Muscle of arm (tissue), 12 donors: ENCODE data around the gene HOXA5. TPM values are rescaled to one million over a fixed set of nuclear protein-coding genes. Genes with fewer than 3 reads are reported as not detected.

Experiments
- DNase-seq: peaks from one replicate; pipeline ENCODE4 v3.0.0-alpha.2; 2013
- polyA plus RNA-seq, 12 donors: library from polyadenylated mRNA; unstranded; fragments of 120-200 nt; gene quantifications; one replicate each; pipeline ENCODE4 v1.2.1, GENCODE V29; 2013; ENCODE audit not compliant: insufficient read length in 12 of 12

HOXA5 gene
- polyA plus RNA-seq, 12 donors: 11.3 to 35.3 (median 17.6) TPM; not detected in 1

- no peak for DNase-seq
Measured at GRCh38 chr7:27172315-27172774, 28.9 kb upstream of the HOXA5 start.

DNA sequence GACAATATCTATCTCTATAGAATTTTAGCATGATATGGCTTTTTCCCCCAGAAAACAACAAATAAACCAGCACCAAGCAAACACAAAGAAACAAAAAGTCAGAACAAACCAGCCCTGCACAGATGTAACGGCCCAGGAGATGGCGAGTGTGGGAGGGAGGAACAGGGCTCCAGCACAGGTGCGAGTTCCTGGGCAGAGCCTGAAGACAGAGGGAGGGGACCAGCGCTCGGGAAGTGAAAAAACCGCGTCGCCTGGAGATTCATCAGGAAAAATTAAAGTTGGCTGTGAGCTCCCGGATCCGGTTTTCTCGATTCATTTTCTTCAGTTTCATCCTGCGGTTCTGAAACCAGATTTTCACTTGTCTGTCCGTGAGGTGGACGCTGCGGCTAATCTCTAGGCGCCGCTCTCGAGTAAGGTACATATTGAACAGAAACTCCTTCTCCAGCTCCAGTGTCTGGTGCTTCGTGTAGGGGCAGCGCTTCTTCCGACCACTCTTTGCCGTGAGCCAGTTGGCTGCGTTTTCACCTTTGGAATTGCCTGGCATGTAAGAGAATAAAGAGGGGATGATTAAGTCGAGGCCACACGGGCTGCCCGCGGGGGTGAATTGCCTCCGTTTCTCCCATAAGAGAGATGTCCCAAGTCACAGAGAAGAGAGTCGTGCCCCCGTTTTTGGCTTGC, 28.3 kb upstream of the HOXA5 start:
- DNase-seq: no peak

- DNase-seq: no peak
Measured at GRCh38 chr7:27171325-27171636, 27.8 kb upstream of the HOXA5 start.

- no peak for DNase-seq
Measured at GRCh38 chr7:27170426-27171324, 27.2 kb upstream of the HOXA5 start.

GRCh38 chr7:27169658-27170425, 26.4 kb upstream of the HOXA5 start:
- DNase-seq: no peak

DNA sequence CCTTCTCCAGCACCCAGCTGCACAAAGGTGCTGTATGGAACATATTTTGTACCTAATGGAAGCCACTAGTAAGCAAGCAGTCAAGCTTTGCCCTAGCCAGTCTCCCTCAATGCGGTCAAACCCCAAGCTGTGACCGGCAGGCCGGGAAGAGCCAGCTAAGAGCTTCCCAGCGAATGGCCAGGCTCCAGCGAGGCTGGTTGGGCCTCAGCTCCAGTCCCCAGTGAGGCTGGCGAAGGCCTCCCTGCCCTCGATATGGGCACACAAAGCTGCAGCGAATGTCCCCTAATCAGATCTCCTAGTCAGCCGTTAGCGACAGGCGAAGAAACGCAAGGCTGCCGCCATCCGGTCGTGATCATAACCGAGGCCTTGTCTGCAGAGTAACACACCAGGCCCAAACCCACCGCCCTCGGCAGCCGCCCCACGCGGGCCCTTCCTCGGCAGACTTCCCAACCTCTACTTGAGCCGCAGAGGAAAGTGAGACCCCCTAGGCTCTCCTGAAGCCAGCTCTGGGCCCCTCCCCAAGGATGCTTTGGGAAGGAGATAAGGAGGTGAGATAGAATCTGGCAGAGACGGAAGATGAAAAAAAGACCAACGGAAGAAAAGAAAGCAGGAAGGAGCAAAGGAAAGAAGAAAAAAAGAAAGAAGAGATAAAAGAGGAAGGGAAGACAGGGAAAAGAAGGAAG, 24.9 kb upstream of the HOXA5 start:
- DNase-seq: no peak

- no peak for DNase-seq
Measured at GRCh38 chr7:27167916-27168264, 24.4 kb upstream of the HOXA5 start.

GRCh38 chr7:27166531-27167505, 23.3 kb upstream of the HOXA5 start:
- DNase-seq: peak; percentile 51

DNA sequence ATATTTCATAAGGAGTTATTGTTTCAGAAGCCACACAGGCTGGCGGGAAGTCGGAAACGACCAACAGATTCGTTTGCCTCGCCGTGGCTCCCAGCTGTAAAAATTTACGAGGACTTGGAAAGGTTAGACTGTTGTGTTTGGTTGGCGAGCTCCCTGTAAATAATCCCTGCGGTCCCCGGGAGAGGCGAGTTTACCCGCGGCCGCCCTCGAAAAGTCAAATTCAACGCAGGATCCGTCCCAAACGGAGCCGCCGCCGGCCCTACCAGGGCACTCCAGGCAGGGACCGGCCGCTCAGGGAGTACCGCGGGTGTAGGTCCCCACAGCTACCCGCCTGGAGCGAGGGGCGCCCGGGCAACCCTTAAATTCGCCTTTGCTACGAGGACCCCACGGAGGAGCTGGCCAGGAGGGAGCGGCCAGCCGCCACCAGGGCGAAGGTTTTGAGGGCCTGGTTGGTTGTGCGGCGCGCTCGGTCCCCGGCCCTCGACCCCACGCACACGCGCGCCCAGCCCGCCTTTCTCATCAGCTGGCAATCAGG, 22.6 kb upstream of the HOXA5 start:
- peak; percentile 74 for DNase-seq

DNA sequence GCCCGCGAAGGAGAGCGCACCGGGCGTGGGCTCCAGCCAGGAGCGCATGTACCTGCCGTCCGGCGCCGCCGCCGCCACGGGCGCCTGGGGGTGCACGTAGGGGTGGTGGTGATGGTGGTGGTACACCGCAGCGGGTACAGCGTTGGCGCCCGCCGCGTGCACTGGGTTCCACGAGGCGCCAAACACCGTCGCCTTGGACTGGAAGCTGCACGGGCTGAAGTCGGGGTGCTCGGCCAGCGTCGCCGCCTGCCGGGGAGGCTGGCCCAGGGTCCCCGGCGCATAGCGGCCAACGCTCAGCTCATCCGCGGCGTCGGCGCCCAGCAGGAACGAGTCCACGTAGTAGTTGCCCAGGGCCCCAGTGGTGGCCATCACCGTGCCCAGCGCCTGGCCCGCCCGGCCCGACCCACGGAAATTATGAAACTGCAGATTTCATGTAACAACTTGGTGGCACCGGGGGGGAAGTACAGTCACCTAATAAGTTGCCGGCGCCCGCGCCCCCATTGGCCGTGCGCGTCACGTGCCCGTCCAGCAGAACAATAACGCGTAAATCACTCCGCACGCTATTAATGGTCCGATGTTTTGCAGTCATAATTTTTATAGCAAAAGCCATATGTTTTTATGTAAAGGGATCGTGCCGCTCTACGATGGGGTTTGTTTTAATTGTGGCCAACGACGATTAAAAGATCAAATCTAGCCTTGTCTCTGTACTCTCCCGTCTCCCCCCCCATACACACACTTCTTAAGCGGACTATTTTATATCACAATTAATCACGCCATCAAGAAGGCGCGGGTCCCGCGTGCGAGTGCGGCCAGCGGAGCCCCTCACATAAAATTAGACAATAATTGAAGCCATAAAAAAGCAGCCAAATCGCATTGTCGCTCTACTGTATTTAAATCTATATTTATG, 21.9 kb upstream of the HOXA5 start, which contains the start of gene HOXA9:
HOXA9 (minus strand) TSS at position 449 of the 907 bp plus-strand sequence; CDS start at position 369, 80 bp downstream.
- peak; percentile 93 for DNase-seq

GRCh38 chr7:27164367-27165088, 21.0 kb upstream of the HOXA5 start:
- DNase-seq: no peak

GRCh38 chr7:27164045-27164366, 20.5 kb upstream of the HOXA5 start:
- no peak for DNase-seq

DNA sequence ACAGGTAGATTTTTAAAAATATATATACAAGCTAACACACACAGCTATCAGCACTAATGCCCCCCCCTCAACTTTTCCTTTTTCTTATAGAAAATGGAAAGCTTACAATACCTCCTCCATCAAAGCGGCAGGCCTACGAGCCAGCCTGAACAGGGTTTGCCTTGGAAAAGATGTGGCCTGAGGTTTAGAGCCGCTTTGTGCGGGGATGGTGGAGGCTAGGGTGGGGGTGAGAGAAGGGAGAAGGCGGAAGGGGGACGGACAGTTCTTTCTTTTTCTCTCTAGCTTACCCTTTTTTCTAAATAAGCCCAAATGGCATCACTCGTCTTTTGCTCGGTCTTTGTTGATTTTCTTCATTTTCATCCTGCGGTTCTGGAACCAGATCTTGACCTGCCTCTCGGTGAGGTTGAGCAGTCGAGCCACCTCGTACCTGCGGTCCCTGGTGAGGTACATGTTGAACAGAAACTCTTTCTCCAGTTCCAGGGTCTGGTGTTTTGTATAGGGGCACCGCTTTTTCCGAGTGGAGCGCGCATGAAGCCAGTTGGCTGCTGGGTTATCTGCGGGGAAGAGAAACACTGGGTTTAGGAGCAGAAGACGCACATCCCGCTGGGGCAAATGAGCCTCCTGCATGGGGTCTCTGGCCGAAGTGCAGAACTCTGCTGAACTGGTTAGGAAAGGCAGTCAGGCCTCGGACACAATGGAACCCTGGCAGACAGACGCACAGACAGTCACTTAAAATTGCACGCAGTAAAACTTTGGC, 20.0 kb upstream of the HOXA5 start:
- no peak for DNase-seq

GRCh38 chr7:27162561-27163287, 19.2 kb upstream of the HOXA5 start:
- peak; percentile 34 for DNase-seq

DNA sequence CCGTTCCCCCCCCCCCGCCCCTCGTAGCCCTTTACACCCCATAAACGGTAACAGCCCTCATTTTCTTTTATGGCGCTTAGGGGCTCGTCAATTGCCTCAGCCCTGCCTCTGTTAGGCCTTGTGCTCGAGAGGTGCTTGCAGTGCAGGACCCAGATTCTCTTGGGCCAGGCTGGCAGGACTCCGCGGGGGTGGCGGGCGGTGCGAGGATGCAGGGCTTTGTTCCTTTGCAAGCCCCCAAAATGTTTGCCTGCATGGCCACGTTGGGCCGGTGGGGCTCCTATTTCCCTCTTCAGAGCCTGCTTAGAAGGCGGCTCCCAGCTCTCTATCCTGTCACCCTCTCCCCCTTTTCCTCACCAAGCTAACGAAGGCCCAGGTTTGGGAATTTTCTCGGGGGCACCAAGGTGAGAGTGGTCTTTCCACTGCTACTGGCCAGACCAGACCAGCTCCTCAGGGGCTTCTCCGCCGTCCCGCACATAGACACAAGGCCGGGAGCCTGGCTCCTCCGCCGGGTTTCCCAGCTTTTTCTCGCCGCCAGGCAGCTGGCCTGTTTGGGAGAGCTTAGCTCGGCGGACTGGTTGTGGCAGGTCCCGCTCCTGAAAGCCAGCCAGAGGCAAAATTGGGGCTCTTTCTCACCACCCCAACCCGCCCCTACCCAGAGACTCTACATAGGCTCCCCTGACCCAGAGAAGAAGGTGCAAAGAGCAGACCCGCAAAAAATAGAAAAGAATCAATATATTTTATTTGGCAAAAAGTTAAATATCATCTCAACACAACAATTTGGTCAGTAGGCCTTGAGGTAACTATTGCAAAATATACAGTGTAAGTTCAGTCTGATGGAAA, 18.5 kb upstream of the HOXA5 start:
- peak; percentile 53 for DNase-seq

DNA sequence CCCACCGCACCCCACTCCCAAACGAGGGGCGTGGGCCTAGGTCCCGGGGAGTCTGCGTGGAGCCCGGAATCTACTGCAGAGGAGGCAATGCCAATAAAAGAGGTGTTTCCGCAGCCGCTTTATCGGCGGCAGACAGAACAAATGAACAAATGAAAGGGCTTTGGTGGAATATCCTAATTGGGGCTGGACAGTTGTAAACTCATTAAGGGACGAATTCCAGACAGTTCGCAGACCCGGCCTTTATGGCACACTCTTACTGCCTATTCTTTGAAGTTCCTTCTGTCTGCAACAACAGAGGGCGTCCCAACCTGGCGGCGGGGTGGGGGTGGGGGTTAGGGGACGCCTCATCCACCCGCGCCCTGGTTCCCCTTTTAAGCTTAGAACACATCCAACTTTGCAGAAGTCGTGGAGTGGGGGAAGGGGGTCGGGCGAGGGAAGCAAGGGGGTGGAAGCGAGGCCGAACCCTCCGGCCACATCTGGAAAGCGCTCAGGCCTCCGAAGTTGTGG, 17.8 kb upstream of the HOXA5 start:
- no peak for DNase-seq
